ENCODE data around the gene SH2D3C. TPM values are rescaled to one million over a fixed set of nuclear protein-coding genes. Genes with fewer than 3 reads are reported as not detected.

The SH2D3C gene
- polyA plus RNA-seq, 2 of the 4 experiments (the other 2 are of a cell fraction): 0.06 TPM

DNA sequence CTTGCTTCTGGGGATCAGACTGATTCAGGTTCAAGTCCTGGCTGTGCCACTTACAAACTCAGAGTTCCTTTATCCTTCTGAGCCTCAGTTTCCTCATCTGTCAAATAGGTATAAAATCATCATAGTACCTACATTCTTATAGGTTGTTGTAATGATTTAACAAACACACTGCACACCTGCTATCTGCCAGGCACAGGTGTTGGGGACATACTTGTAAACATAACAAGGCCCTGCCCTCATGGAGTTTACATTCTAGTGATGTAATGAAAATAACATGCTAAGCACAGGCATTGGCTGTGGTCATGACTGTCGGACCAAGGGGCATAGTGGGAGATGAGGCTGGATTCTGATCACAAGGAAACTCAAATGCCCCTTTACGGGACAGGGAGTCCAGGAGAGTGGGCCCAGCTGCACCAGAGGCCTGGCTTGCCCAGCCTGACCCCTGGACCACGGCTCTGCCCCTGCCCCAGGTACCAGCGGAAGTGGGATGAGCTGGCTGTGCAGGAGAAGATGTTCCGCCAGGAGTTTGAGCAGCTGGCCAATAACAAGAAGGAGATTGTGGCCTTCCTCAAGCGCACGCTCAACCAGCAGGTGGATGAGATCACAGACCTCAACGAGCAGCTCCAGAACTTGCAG, 69.4 kb downstream of the SH2D3C start:
- POLR2A ChIA-PET: no interaction called here

DNA sequence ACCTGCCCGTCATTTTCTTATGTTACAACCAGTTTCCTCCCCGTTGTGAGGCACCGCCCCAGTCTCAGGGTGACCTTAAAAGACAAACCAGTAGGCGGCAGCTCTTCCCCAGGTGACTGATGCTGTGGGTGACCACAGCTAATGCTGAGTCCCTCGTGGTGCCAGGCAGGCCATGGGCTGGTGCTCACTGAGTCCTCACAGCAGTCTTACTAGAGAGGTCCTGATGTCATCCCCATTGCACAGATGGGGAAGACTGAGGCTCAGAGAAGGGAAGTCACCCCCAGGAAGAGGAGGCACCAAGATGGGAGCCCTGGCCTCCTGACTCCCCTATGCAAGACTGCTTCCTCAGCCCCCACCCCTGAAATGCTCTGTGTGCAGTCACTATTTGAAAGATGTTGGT, 70.7 kb downstream of the SH2D3C start:
- FAIRE-seq (no peak), DNase-seq (ENCODE audit: low read depth in 1 of 2, low spot score in 1 of 2) (peak in 1 of 2 experiments; percentile 44), ATAC-seq (peak in 1 of 2 experiments; percentile 20; a peak in 2 of 6 replicates)
- TF ChIP-seq RAD21 (conservative IDR thresholded peaks at IDR 0.05 in 1 of 2, IDR thresholded peaks at IDR 0.05 in 1 of 2): peak in 1 of 2 experiments; percentile 29; a peak in 2 of 5 replicates
- TF ChIP-seq HOXB5 (CRISPR knock-in tag; IDR thresholded peaks at IDR 0.05): no peak
- Histone ChIP-seq H3K4me2 (no peak overlapping the region), H3K27ac (no peak overlapping the region), H3K4me3 (no peak overlapping the region), H3K4me1 (no peaks in the 10 kb centered on the region), H3K9me3 (no peaks in the 10 kb centered on the region)
- WGBS (ENCODE audit: missing lambda C conversion rate): 47% methylated on average over 5 of the region's 5 CpGs
- ChIA-PET POLR2A (no interaction called here), CTCF (interaction anchor here (1.0 to 1.5 kb wide), 4 partner anchors 14 to 204 kb away, joined by 3 to 5 read pairs (median 4); no protein-coding TSS in a partner anchor)

More for the DNA sequence above, 69.4 kb downstream of the SH2D3C start:
- CTCF ChIA-PET: interaction anchor here (0.9 to 4.2 kb wide), 2 partner anchors 26 to 120 kb away, joined by 3 to 26 read pairs; partner anchors contain the start of gene TOR2A
- Histone ChIP-seq H3K4me1 (peaks cover under 1% of the 10 kb centered on the region; the same call in 1 of the 3 replicates), H3K4me2 (no peak overlapping the region), H3K9me3 (no peaks in the 10 kb centered on the region), H3K27ac (no peak overlapping the region), H3K4me3 (no peak overlapping the region)
- no peak for TF ChIP-seq USF2 (IDR thresholded peaks at IDR 0.05)
- TF ChIP-seq HEYL (CRISPR knock-in tag; IDR thresholded peaks at IDR 0.05): no peak
- no peak for TF ChIP-seq KDM1A (IDR thresholded peaks at IDR 0.05; ENCODE audit: low read depth)
- TF ChIP-seq TFCP2L1 (CRISPR knock-in tag; IDR thresholded peaks at IDR 0.05): no peak
- TF ChIP-seq EHF (CRISPR knock-in tag; IDR thresholded peaks at IDR 0.05): no peak
- TF ChIP-seq ATOH8 (CRISPR knock-in tag; IDR thresholded peaks at IDR 0.05; ENCODE audit: low read depth): no peak
- DNase-seq (ENCODE audit: low read depth in 1 of 2, low spot score in 1 of 2) (no peak), FAIRE-seq (no peak), ATAC-seq (no peak)
- WGBS (ENCODE audit: missing lambda C conversion rate): 91% methylated on average over 8 of the region's 8 CpGs

DNA sequence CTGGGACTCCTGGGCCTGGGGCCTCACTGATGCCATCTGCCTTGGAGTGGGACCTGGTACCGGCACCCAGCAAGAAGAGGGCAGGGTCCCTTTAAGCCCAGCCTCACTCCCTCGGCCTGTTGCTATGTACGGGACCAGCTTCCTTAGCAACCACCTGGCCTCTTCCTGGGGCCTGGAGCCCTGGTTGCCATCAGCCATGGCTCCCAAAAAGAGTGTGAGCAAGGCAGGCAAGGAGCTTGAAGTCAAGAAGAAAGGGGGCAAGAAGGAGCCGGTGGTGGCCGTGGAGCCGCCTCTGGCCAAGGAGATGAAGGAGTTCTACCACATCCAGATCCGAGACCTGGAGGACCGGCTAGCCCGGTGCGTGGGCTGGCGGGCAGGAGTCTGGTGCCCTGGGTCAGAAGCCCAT, 71.6 kb downstream of the SH2D3C start, which contains the start of gene CFAP157:
Gene CFAP157 (plus strand): TSS at position 153 of the 406 bp plus-strand sequence. CDS start 44 bp downstream, at position 197.
- CTCF ChIA-PET: interaction anchor here (0.6 to 4.2 kb wide), 6 partner anchors 9 to 246 kb away, joined by 3 to 25 read pairs (median 4); partner anchors contain the start of genes PTRH1, TOR2A and TTC16
- POLR2A ChIA-PET: no interaction called here
- Histone ChIP-seq H3K4me3 (no peak within 1 kb of the TSS), H3K4me1 (no peaks in the 10 kb centered on the region), H3K9me3 (no peaks in the 10 kb centered on the region), H3K27ac (no peak within 1 kb of the TSS), H3K4me2 (no peak within 1 kb of the TSS)
- DNase-seq (ENCODE audit: low read depth in 1 of 2, low spot score in 1 of 2) (peak; percentile 44 to 55), ATAC-seq (peak; percentile 60 to 73; a peak in 4 of 6 replicates), FAIRE-seq (no peak)
- TF ChIP-seq BHLHE40 (IDR thresholded peaks at IDR 0.05; ENCODE audit: low read depth, low read length) (no peak), EHMT2 (IDR thresholded peaks at IDR 0.05; ENCODE audit: low read depth) (no peak), ZSCAN20 (CRISPR knock-in tag; IDR thresholded peaks at IDR 0.05) (no peak), ATOH8 (CRISPR knock-in tag; IDR thresholded peaks at IDR 0.05; ENCODE audit: low read depth) (no peak), EP300 (IDR thresholded peaks at IDR 0.05) (no peak), CHD4 (IDR thresholded peaks at IDR 0.05; ENCODE audit: borderline replicate concordance) (no peak)
- WGBS (ENCODE audit: missing lambda C conversion rate): 80% methylated on average over 11 of the region's 11 CpGs

All from A549 (cell line).